NB4 (cell line): ENCODE results near the gene ZBED4.

ENCODE experiments used
- DNase-seq: peaks from one replicate; pipeline ENCODE4 v3.0.0; 2010; ENCODE audit warnings: low read depth
- H3K4me3 ChIP-seq: one replicate; pipeline ENCODE4 v1.5.1; 2011; ENCODE audit warnings: mild to moderate bottlenecking, low read depth, low read length, moderate library complexity
- MAX ChIP-seq: IDR thresholded peaks from 2 replicates; pipeline ENCODE4 v1.6.1; 2011; ENCODE audit warnings: low read depth, low read length
- MYC ChIP-seq: IDR thresholded peaks from 2 replicates; pipeline ENCODE4 v1.6.1; 2011; ENCODE audit warnings: low read depth, low read length
- POLR2A ChIP-seq: IDR thresholded peaks from 2 replicates; pipeline ENCODE4 v1.6.1; 2011; ENCODE audit warnings: mild to moderate bottlenecking; ENCODE audit not compliant: insufficient read length; ENCODE audit errors: extremely low read depth
- TF ChIP-seq, protein P1 (sequence below): IDR thresholded peaks from one replicate; pipeline ENCODE4 v1.5.1; 2012; ENCODE audit warnings: low read depth, low read length

The ZBED4 gene

GRCh38 chr22:49937758-49938564 is 84.3 kb downstream of the ZBED4 start:
- H3K4me3 ChIP-seq, result no peak overlapping the region
- no peak for DNase-seq
- no peak for TF ChIP-seq MYC
- no peak for TF ChIP-seq POLR2A
- TF ChIP-seq MAX, result no peak
- TF ChIP-seq, protein P1, sequence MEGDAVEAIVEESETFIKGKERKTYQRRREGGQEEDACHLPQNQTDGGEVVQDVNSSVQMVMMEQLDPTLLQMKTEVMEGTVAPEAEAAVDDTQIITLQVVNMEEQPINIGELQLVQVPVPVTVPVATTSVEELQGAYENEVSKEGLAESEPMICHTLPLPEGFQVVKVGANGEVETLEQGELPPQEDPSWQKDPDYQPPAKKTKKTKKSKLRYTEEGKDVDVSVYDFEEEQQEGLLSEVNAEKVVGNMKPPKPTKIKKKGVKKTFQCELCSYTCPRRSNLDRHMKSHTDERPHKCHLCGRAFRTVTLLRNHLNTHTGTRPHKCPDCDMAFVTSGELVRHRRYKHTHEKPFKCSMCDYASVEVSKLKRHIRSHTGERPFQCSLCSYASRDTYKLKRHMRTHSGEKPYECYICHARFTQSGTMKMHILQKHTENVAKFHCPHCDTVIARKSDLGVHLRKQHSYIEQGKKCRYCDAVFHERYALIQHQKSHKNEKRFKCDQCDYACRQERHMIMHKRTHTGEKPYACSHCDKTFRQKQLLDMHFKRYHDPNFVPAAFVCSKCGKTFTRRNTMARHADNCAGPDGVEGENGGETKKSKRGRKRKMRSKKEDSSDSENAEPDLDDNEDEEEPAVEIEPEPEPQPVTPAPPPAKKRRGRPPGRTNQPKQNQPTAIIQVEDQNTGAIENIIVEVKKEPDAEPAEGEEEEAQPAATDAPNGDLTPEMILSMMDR, result no peak

DNA sequence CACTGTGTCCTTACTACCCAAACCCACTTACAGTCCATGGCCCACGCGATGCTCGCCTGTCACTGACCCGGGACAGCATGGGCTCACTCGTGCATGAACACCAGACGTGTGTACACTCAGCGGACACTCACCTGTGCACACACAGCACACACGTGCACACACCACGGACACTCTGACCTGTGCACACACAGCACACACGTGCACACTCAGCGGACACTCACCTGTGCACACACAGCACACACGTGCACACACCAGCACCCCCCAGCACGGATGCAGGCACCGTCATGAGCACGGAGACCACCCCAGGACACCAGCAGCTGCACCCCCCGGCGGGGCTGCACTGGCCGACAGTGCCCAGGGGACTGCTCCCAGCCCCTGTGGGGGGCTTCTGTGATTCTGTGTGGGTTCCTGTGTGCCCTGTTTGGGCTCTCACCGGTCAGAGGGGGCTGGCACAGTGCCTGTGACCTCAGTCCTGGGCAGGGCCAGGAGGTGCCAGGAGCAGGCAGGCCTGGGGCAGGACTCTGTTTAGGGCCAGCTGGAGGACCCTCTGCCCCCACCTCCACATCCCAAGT is 85.0 kb downstream of the ZBED4 start:
- no peak overlapping the region for H3K4me3 ChIP-seq
- TF ChIP-seq, protein P1, result no peak
- TF ChIP-seq POLR2A, result no peak
- no peak for TF ChIP-seq MYC
- no peak for TF ChIP-seq MAX
- no peak for DNase-seq
